GM19467 (cell line): ENCODE data around the gene CYREN.
A peak's percentile ranks its signal among the peaks of the same experiment; 100 is the strongest.
"Not testable (repeated sequence)": the region's sequence is repeated elsewhere in the genome, so short reads cannot be mapped to it uniquely, and the experiment has no call there.

Experiments used
- ATAC-seq: cut with Tn5 transposase; IDR thresholded peaks from one replicate; pipeline ENCODE4 v1.9.1; 2021; ENCODE audit warnings: mild to moderate bottlenecking, moderate library complexity; ENCODE audit not compliant: unreplicated experiment

The CYREN gene

GRCh38 chr7:135170274-135170997 is at the start of gene CYREN:
Gene CYREN (minus strand): TSS chr7:135170707. CDS start chr7:135168922, 1,785 bp downstream.
- ATAC-seq = peak; percentile 73

- ATAC-seq = no peak
These were observed 47.4 kb upstream of the CYREN start for GRCh38 chr7:135217645-135218509.

- no peak for ATAC-seq
These were observed 45.2 kb upstream of the CYREN start for GRCh38 chr7:135215698-135216097.

GRCh38 chr7:135215180-135215579 is 44.7 kb upstream of the CYREN start:
- no peak for ATAC-seq

- ATAC-seq = no peak
These were observed 43.3 kb upstream of the CYREN start for GRCh38 chr7:135213831-135214230.

- not testable (repeated sequence) for ATAC-seq
These were observed 41.6 kb upstream of the CYREN start for GRCh38 chr7:135211946-135212685.

GRCh38 chr7:135211179-135211945 is 40.9 kb upstream of the CYREN start, which contains the start of gene WDR91:
Gene WDR91 (minus strand): TSS chr7:135211526. CDS start chr7:135211502, 24 bp downstream.
- peak; percentile 66 for ATAC-seq

- no peak for ATAC-seq
These were observed 40.3 kb upstream of the CYREN start for GRCh38 chr7:135210888-135211178.

- no peak for ATAC-seq
These were observed 38.8 kb upstream of the CYREN start for GRCh38 chr7:135209225-135209834.

GRCh38 chr7:135208102-135208793 is 37.7 kb upstream of the CYREN start:
- no peak for ATAC-seq

- no peak for ATAC-seq
These were observed 37.0 kb upstream of the CYREN start for GRCh38 chr7:135207406-135208101.

- peak; percentile 19 for ATAC-seq
These were observed 36.5 kb upstream of the CYREN start for GRCh38 chr7:135206941-135207391.

- ATAC-seq = no peak
These were observed 35.3 kb upstream of the CYREN start for GRCh38 chr7:135205850-135206249.

- no peak for ATAC-seq
These were observed 34.4 kb upstream of the CYREN start for GRCh38 chr7:135204876-135205275.

GRCh38 chr7:135204341-135204749 is 33.8 kb upstream of the CYREN start:
- ATAC-seq = no peak

GRCh38 chr7:135201350-135201749 is 30.8 kb upstream of the CYREN start:
- no peak for ATAC-seq

GRCh38 chr7:135200821-135201331 is 30.4 kb upstream of the CYREN start:
- ATAC-seq = no peak

- ATAC-seq = no peak
These were observed 28.9 kb upstream of the CYREN start for GRCh38 chr7:135199439-135199838.
